ENCODE data around the gene FRMPD4. TPM values are rescaled to one million over a fixed set of nuclear protein-coding genes. Genes with fewer than 3 reads are reported as not detected.

The FRMPD4 gene
- total RNA-seq, 1 experiment from 2014 or later = 0.24 TPM

DNA sequence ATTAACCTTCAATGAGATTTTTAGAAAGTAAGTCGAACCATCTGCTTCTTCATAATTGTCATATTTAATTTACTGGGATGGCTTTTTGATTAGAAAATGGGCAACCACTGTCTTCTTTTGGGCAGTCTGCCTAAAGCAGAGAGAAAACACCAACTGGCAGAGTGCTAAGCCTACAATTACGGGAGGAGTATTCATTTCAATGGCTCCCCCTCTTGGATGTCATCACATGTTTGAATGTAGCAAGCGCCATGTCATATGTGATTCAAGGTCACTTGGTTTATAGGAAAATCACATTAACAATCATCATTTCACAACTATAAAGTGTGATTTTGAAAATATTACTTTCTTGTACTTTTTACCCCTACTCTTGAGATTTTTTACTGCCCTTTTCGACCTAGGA, 261.9 kb downstream of the FRMPD4 start:
- Histone ChIP-seq H3K14ac (ENCODE audit: insufficient read depth, low read length) (no peak overlapping the region), H3K56ac (ENCODE audit: insufficient read length, low read depth, low read length) (no peak overlapping the region), H3K9me3 (ENCODE audit: control insufficient read depth, low read depth, low read length) (peaks cover 6% of the 10 kb centered on the region), H3K18ac (ENCODE audit: insufficient read length, low read depth, low read length) (no peak overlapping the region), H3K4me1 (ENCODE audit: insufficient read depth, low read length) (no peaks in the 10 kb centered on the region), H3K23me2 (ENCODE audit: insufficient read length, low read depth, low read length, poor library complexity, severe bottlenecking) (no peaks in the 10 kb centered on the region), H2BK120ac (ENCODE audit: low read depth, low read length, poor library complexity, severe bottlenecking) (no peak overlapping the region), H3K27me3 (ENCODE audit: insufficient read depth, low read length) (no peaks in the 10 kb centered on the region), H2BK20ac (ENCODE audit: low read depth, low read length, poor library complexity, severe bottlenecking) (no peak overlapping the region), H4K20me1 (ENCODE audit: control insufficient read depth, insufficient read depth, insufficient read length) (no peaks in the 10 kb centered on the region), H4K8ac (replicated peaks; ENCODE audit: insufficient read length, low read depth, low read length) (no peak overlapping the region), H3K4ac (ENCODE audit: low read depth, low read length) (no peak overlapping the region), H3K4me2 (ENCODE audit: insufficient read depth, insufficient read length, low read length) (no peak overlapping the region), H2BK5ac (ENCODE audit: insufficient read length, low read length) (no peak overlapping the region), H4K91ac (ENCODE audit: insufficient read length, low read depth, low read length) (no peak overlapping the region), H3K27ac (ENCODE audit: insufficient read length, low read depth, low read length) (no peak overlapping the region), H3K23ac (ENCODE audit: insufficient read length, low read depth, low read length) (no peak overlapping the region), H2AK5ac (ENCODE audit: insufficient read length, low read length) (no peak overlapping the region), H3K9ac (ENCODE audit: extremely low read depth, insufficient read length, low read length) (no peak overlapping the region), H2BK12ac (ENCODE audit: insufficient read length, low read depth, low read length) (no peak overlapping the region), H2AFZ (ENCODE audit: low read length) (no peak overlapping the region), H2BK15ac (ENCODE audit: low read depth, low read length) (no peak overlapping the region), H3T11ph (ENCODE audit: low read length) (no peak overlapping the region), H3K79me2 (ENCODE audit: insufficient read depth, low read length) (no peaks in the 10 kb centered on the region), H4K5ac (ENCODE audit: insufficient read length, low read depth, low read length) (no peak overlapping the region), H3K79me1 (ENCODE audit: insufficient read depth, low read depth, low read length, poor library complexity, severe bottlenecking) (no peaks in the 10 kb centered on the region)
- H3K27me3 Mint-ChIP-seq (ENCODE audit: low read depth) = no peaks in the 10 kb centered on the region; the same call in 1 of the 2 replicates
- H3K36me3 Mint-ChIP-seq (ENCODE audit: insufficient read depth in 1 of 3, low read depth in 3 of 3) = peaks cover 0 to 4% (median 0%) of the 10 kb centered on the region in 3 experiments; a peak in 1 of 7 replicates
- no peak overlapping the region for H3K27ac Mint-ChIP-seq
- H3K9me3 Mint-ChIP-seq = peaks cover 60 to 65% of the 10 kb centered on the region in 2 experiments
- no peak for TF ChIP-seq CTCF (conservative IDR thresholded peaks at IDR 0.05)
- H3K4me3 Mint-ChIP-seq = no peak overlapping the region
- H3K4me1 Mint-ChIP-seq = no peaks in the 10 kb centered on the region
- no CpG with 5 or more reads among the region's 4 CpGs for WGBS (ENCODE audit: extremely low coverage, insufficient read length, low lambda C conversion rate)
- no peak for DNase-seq

All from H9 (cell line).